ENCODE measurements around the gene ADAM17.
"Not testable (repeated sequence)": the region's sequence is repeated elsewhere in the genome, so short reads cannot be mapped to it uniquely, and the experiment has no call there.

The ADAM17 gene

GRCh38 chr2:9518780-9519179, 36.9 kb downstream of the ADAM17 start:
- ATAC-seq (ENCODE audit: low read depth): no peak
- Histone ChIP-seq H3K4me3 (ENCODE audit: severe bottlenecking) (no peak overlapping the region), H3K27me3 (ENCODE audit: insufficient read depth, poor library complexity, severe bottlenecking) (no peaks in the 10 kb centered on the region), H3K27ac (ENCODE audit: poor library complexity, severe bottlenecking) (no peak overlapping the region), H3K36me3 (ENCODE audit: low read depth) (peaks cover 60% of the 10 kb centered on the region), H3K9me3 (ENCODE audit: severe bottlenecking) (no peaks in the 10 kb centered on the region), H3K4me1 (ENCODE audit: insufficient read depth, poor library complexity, severe bottlenecking) (no peaks in the 10 kb centered on the region)
- no peak for DNase-seq (ENCODE audit: low spot score)
- TF ChIP-seq CTCF (IDR thresholded peaks at IDR 0.05; ENCODE audit: poor library complexity, severe bottlenecking): no peak

GRCh38 chr2:9518163-9518562, 37.5 kb downstream of the ADAM17 start:
- H3K36me3 ChIP-seq (ENCODE audit: low read depth): peaks cover 65% of the 10 kb centered on the region
- no peak for TF ChIP-seq CTCF (IDR thresholded peaks at IDR 0.05; ENCODE audit: poor library complexity, severe bottlenecking)
- no peak overlapping the region for H3K27ac ChIP-seq (ENCODE audit: poor library complexity, severe bottlenecking)
- H3K4me3 ChIP-seq (ENCODE audit: severe bottlenecking): no peak overlapping the region
- H3K4me1 ChIP-seq (ENCODE audit: insufficient read depth, poor library complexity, severe bottlenecking): no peaks in the 10 kb centered on the region
- no peaks in the 10 kb centered on the region for H3K27me3 ChIP-seq (ENCODE audit: insufficient read depth, poor library complexity, severe bottlenecking)
- no peaks in the 10 kb centered on the region for H3K9me3 ChIP-seq (ENCODE audit: severe bottlenecking)
- no peak for ATAC-seq (ENCODE audit: low read depth)
- DNase-seq (ENCODE audit: low spot score): no peak

GRCh38 chr2:9517118-9517782, 38.4 kb downstream of the ADAM17 start:
- no peak for DNase-seq (ENCODE audit: low spot score)
- Histone ChIP-seq H3K4me1 (ENCODE audit: insufficient read depth, poor library complexity, severe bottlenecking) (no peaks in the 10 kb centered on the region), H3K4me3 (ENCODE audit: severe bottlenecking) (no peak overlapping the region), H3K36me3 (ENCODE audit: low read depth) (peaks cover 65% of the 10 kb centered on the region), H3K27me3 (ENCODE audit: insufficient read depth, poor library complexity, severe bottlenecking) (no peaks in the 10 kb centered on the region), H3K9me3 (ENCODE audit: severe bottlenecking) (no peaks in the 10 kb centered on the region), H3K27ac (ENCODE audit: poor library complexity, severe bottlenecking) (no peak overlapping the region)
- no peak for TF ChIP-seq CTCF (IDR thresholded peaks at IDR 0.05; ENCODE audit: poor library complexity, severe bottlenecking)
- ATAC-seq (ENCODE audit: low read depth): no peak

GRCh38 chr2:9513946-9514345, 41.7 kb downstream of the ADAM17 start:
- not testable (repeated sequence) for H3K27me3 ChIP-seq (ENCODE audit: insufficient read depth, poor library complexity, severe bottlenecking); H3K4me1 ChIP-seq (ENCODE audit: insufficient read depth, poor library complexity, severe bottlenecking); DNase-seq (ENCODE audit: low spot score); H3K27ac ChIP-seq (ENCODE audit: poor library complexity, severe bottlenecking); H3K4me3 ChIP-seq (ENCODE audit: severe bottlenecking); H3K9me3 ChIP-seq (ENCODE audit: severe bottlenecking); ATAC-seq (ENCODE audit: low read depth)
- H3K36me3 ChIP-seq (ENCODE audit: low read depth): peaks cover 45% of the 10 kb centered on the region

DNA sequence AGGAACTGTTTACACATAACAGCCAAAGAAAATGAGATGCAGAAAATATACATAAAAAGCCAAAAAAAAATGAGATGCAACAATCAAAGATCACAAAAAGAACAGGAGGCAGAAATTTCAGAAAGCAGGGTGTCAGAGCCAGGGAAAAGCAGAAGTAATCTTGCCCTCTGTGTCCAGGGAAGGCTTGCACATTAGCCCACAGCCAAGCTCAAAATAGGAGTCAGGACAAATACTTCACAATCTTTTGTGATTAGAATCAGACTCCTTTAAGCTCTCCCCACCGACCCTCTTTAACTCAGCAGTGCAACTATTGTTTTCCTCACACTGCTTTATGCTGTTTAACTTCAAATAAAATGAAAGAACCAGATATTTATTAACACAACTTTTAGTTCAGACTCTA, 46.7 kb downstream of the ADAM17 start:
- peaks cover 45% of the 10 kb centered on the region for H3K36me3 ChIP-seq (ENCODE audit: low read depth)
- DNase-seq (ENCODE audit: low spot score): no peak

More for the DNA sequence above, 46.7 kb downstream of the ADAM17 start:
- Histone ChIP-seq H3K4me3 (ENCODE audit: severe bottlenecking) (no peak overlapping the region), H3K27me3 (ENCODE audit: insufficient read depth, poor library complexity, severe bottlenecking) (no peaks in the 10 kb centered on the region), H3K4me1 (ENCODE audit: insufficient read depth, poor library complexity, severe bottlenecking) (no peaks in the 10 kb centered on the region), H3K9me3 (ENCODE audit: severe bottlenecking) (no peaks in the 10 kb centered on the region), H3K27ac (ENCODE audit: poor library complexity, severe bottlenecking) (no peak overlapping the region)
- ATAC-seq (ENCODE audit: low read depth): no peak
- no peak for TF ChIP-seq CTCF (IDR thresholded peaks at IDR 0.05; ENCODE audit: poor library complexity, severe bottlenecking)

All from RWPE2 (cell line).